Putamen (tissue), 1 donor: Measurements from ENCODE around the gene PGF.
"Not testable (repeated sequence)": the region's sequence is repeated elsewhere in the genome, so short reads cannot be mapped to it uniquely, and the experiment has no call there.

Experiments
- DNase-seq: peaks from one replicate; pipeline ENCODE4 v3.0.0-alpha.2; 2016; ENCODE audit warnings: low spot score

Gene PGF

GRCh38 chr14:74942181-74942580 lies 13.2 kb downstream of the PGF start:
- no peak for DNase-seq

DNA sequence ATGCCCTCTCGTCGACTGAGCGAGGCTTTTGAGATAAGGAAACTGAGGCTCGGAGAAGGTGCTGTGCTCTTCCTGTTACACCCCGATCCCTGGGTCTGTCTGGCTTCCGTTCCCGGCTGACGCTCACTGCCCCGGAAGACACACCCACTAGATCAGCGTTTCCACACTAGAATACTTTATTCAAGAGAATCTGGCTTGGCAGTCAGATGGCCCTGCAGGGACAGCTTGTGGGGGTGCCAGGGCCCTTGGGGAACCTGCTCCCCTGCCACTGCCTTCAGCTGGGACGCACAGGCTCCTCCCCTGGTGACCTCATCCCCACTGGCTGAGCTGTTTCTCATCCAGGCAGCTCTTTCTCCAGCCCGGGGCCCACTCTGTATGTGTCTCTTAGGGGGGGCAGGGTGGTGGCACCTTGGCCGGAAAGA lies 13.7 kb downstream of the PGF start:
- DNase-seq, result peak; percentile 83

GRCh38 chr14:74940956-74941565 lies 14.3 kb downstream of the PGF start:
- no peak for DNase-seq

GRCh38 chr14:74938531-74939495 lies 16.6 kb downstream of the PGF start:
- DNase-seq, result no peak

DNA sequence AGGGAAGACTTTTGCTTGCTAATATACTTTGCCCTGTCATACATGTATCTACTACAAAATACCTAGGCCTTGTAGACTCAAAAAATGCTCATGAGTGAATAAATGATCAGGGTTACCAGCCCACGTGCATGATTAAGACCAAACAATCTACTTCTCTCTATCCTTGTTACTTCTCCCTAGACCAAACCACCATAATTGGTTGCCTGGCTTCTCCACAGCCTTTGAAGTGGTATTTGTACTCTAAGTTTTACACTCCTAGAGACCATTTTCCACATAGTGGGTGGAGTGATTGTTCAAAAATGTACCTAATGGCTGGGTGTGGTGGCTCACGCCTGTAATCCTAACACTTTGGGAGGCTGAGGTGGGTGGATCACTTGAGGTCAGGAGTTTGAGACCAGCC lies 18.2 kb downstream of the PGF start:
- no peak for DNase-seq

GRCh38 chr14:74936731-74937130 lies 18.7 kb downstream of the PGF start:
- DNase-seq, result no peak

DNA sequence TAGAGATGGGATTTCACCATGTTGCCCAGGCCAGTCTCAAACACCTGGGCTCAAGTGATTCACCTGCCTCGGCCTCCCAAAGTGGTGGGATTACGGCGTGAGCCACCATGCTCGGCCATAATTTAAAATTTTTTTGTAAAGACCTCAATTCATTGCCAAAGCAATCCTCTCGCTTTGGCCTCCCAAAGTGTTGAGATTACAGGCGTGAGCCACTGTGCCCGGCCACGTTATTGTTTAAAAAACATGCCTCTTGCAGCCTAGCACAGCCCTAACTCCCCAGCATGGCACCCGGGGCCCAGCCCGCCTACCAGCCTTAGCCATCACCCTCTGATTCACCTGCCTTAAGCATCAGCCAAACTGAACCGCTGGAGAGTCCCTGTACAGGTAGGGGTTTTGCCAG lies 19.2 kb downstream of the PGF start:
- DNase-seq, result no peak

DNA sequence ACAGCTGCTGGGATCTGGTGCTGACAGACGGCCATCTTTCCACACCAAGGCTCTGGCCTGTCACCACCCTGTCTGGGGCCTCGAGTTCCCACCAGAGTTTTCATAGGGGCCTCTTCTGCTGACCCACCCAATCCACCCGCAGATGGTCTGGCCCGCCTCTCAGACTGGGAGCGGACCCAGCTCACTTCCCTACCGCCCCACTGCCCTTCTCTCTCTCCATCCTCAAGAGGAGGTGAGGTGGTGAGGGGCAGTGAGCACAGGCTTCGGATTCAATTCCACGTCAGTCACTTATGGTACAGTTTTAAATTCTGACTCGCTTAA lies 20.1 kb downstream of the PGF start:
- no peak for DNase-seq

GRCh38 chr14:74934476-74935359 lies 20.7 kb downstream of the PGF start:
- DNase-seq, result no peak

- no peak for DNase-seq
These were observed 21.4 kb downstream of the PGF start for GRCh38 chr14:74934041-74934440.

GRCh38 chr14:74932936-74933335 lies 22.5 kb downstream of the PGF start:
- DNase-seq, result not testable (repeated sequence)

- DNase-seq, result no peak
These were observed 22.9 kb downstream of the PGF start for GRCh38 chr14:74932401-74932901.

DNA sequence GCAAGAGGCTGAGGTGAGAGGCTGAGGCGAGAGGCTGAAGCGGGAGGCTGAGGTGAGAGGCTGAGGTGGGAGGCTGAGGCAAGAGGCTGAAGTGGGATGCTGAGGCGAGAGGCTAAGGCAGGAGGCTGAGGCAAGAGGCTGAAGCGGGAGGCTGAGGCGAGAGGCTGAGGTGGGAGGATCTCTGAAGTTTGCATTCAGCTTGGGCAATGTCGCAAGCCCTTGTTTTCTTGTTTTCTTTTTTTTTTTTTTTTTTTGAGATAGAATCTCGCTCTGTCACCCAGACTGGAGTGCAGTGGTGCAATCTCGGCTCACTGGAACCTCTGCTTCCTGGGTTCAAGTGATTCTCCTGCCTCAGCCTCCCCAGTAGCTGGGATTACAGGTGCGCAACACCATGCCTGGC lies 23.7 kb downstream of the PGF start:
- DNase-seq, result not testable (repeated sequence)

DNA sequence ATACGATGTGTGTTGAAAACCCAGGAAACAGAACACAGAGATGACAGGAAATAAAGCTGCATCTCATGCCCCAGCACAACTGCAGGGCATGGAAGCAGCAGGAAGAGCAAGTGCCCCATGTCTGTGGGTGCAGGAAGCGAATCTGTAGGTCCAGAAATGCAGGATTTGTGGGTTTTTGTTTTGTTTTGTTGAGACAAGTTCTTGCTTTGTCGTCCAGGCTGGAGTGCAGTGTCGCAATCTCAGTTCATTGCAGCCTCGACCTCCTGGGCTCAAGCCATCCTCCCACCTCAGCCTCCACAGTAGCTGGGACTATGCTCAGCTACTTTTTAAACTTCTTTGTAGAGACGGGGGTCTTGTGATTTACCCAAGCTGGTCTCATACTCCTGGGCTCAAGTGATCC lies 26.2 kb downstream of the PGF start:
- no peak for DNase-seq

- DNase-seq, result no peak
These were observed 28.2 kb downstream of the PGF start for GRCh38 chr14:74927225-74927624.

- DNase-seq, result no peak
These were observed 31.3 kb downstream of the PGF start for GRCh38 chr14:74924061-74924460.

- DNase-seq, result peak; percentile 86
These were observed 32.5 kb downstream of the PGF start, which contains the start of gene RPS6KL1 for GRCh38 chr14:74922752-74923401. Gene RPS6KL1 (minus strand): TSS chr14:74923260. CDS start chr14:74921541, 1,719 bp downstream.

- DNase-seq, result no peak
These were observed 33.2 kb downstream of the PGF start for GRCh38 chr14:74921987-74922751.

DNA sequence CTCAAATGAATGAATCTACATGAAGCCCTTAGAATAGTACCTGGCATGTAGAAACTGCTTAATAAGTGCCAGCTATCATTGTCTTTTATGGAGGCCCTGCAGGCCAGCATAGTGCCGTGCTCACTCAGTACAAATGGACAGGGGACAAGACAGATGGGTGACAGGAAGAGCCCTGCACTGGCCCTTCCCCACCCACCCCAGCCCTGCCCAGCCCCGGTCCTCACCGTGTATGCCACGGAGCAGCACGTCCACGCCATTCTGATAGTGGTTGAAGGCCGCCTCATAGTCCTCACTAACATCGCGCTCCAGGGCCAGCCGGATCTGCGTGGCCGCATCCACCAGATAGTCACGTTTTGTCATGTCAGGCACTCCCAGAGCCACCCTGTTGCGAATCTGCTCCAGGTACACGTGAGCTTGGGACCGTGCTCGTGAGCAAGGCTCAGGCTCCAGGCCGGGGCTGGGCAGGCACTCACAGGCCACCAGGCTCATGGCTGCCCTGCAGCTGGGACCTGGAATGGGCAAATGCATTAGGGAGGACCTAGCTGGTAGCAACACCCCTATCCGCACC lies 34.3 kb downstream of the PGF start:
- DNase-seq, result no peak

- DNase-seq, result no peak
These were observed 35.1 kb downstream of the PGF start for GRCh38 chr14:74920281-74920680.
